Measurements from ENCODE around the gene TCHHL1.

DNA sequence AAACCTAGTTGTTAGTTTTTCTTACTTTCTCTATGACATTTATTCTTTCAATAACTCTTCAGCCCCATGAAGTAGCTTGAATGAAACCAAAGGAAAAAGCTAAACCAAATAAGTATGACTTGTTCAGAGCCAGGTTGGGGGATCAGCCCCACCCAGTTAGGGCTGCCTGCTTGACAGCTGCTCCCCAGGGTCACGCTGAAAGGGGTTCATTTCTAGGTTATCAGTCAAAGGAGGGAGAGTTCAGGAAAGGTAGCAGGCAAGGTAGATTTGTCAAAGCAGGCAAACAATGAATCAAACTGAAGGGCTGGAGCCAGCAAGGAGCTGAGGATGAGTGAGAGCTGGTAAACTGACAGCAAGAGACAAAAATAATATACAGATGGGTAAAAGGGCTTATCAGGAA, 49.0 kb downstream of the TCHHL1 start:
- TF ChIP-seq EP300 (conservative IDR thresholded peaks at IDR 0.05; ENCODE audit: poor library complexity, severe bottlenecking), result no peak
- TF ChIP-seq CTCF (IDR thresholded peaks at IDR 0.05; ENCODE audit: poor library complexity, severe bottlenecking), result no peak
- TF ChIP-seq EZH2 (IDR thresholded peaks at IDR 0.05; ENCODE audit: borderline replicate concordance, insufficient read depth, low read length, poor library complexity, severe bottlenecking), result no peak
- TF ChIP-seq POLR2AphosphoS5 (IDR thresholded peaks at IDR 0.05), result no peak
- no peak for TF ChIP-seq TAF1 (IDR thresholded peaks at IDR 0.05; ENCODE audit: low read depth)
- no peak for TF ChIP-seq SMC3 (conservative IDR thresholded peaks at IDR 0.05; ENCODE audit: poor library complexity)
- TF ChIP-seq, protein P1, sequence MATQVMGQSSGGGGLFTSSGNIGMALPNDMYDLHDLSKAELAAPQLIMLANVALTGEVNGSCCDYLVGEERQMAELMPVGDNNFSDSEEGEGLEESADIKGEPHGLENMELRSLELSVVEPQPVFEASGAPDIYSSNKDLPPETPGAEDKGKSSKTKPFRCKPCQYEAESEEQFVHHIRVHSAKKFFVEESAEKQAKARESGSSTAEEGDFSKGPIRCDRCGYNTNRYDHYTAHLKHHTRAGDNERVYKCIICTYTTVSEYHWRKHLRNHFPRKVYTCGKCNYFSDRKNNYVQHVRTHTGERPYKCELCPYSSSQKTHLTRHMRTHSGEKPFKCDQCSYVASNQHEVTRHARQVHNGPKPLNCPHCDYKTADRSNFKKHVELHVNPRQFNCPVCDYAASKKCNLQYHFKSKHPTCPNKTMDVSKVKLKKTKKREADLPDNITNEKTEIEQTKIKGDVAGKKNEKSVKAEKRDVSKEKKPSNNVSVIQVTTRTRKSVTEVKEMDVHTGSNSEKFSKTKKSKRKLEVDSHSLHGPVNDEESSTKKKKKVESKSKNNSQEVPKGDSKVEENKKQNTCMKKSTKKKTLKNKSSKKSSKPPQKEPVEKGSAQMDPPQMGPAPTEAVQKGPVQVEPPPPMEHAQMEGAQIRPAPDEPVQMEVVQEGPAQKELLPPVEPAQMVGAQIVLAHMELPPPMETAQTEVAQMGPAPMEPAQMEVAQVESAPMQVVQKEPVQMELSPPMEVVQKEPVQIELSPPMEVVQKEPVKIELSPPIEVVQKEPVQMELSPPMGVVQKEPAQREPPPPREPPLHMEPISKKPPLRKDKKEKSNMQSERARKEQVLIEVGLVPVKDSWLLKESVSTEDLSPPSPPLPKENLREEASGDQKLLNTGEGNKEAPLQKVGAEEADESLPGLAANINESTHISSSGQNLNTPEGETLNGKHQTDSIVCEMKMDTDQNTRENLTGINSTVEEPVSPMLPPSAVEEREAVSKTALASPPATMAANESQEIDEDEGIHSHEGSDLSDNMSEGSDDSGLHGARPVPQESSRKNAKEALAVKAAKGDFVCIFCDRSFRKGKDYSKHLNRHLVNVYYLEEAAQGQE (IDR thresholded peaks at IDR 0.05; ENCODE audit: borderline replicate concordance), result no peak
- no peak for TF ChIP-seq RAD21 (conservative IDR thresholded peaks at IDR 0.05)
- TF ChIP-seq MXI1 (conservative IDR thresholded peaks at IDR 0.05; ENCODE audit: poor library complexity, severe bottlenecking), result no peak

All from neural cell (in vitro differentiated cells).